Gastrocnemius medialis (tissue), 4 donors: Measurements from ENCODE around the gene SYMPK.

ENCODE experiments used
- POLR2A ChIP-seq, 2 donors: fragments of 450-650 bp; IDR thresholded peaks; one replicate each; pipeline ENCODE4 v1.6.1; 2017; ENCODE audit warnings: antibody characterized with exemption in 2 of 2, mild to moderate bottlenecking in 2 of 2, moderate library complexity in 2 of 2
- TF ChIP-seq, protein P1 (sequence below), 5 experiments: fragments of 450-650 bp in 3 of 5; fragments of 200-600 bp in 2 of 5; sonication (generic) in 2 of 5; IDR thresholded peaks in 4 of 5; conservative IDR thresholded peaks in 1 of 5; 1 replicate in 4 of 5; 2 replicates in 1 of 5; pipeline ENCODE4 v1.5.1; 2016 to 2019; ENCODE audit warnings: antibody characterized with exemption in 5 of 5, mild to moderate bottlenecking in 3 of 5, moderate library complexity in 3 of 5

DNA sequence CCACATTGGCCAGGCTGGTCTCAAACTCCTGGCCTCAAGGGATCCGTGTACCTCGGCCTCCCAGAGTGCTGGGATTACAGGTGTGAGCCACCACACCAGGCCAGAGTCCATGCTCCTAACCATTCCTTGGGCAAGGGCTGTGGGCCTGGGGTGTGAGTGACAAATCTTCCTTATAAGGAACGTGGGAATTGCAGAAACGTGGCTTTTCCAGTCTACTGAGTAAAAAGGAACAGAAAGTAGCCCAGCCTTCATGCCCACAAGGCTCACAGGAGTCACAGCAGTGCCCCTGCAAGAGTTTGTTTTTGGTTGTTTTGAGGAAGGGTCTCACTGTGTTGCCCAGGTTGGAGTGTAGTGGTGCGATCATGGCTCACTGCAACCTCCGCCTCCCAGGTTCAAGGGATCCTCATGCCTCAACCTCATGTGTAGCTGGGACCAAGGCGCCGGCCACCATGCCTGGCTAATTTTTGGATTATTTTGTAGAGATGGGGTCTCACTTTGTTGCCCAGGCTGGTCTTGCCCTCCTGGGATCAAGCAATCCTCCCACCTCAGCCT is 34.4 kb upstream of the SYMPK start:
- no peak for TF ChIP-seq POLR2A (IDR thresholded peaks at IDR 0.05)
- TF ChIP-seq, protein P1, sequence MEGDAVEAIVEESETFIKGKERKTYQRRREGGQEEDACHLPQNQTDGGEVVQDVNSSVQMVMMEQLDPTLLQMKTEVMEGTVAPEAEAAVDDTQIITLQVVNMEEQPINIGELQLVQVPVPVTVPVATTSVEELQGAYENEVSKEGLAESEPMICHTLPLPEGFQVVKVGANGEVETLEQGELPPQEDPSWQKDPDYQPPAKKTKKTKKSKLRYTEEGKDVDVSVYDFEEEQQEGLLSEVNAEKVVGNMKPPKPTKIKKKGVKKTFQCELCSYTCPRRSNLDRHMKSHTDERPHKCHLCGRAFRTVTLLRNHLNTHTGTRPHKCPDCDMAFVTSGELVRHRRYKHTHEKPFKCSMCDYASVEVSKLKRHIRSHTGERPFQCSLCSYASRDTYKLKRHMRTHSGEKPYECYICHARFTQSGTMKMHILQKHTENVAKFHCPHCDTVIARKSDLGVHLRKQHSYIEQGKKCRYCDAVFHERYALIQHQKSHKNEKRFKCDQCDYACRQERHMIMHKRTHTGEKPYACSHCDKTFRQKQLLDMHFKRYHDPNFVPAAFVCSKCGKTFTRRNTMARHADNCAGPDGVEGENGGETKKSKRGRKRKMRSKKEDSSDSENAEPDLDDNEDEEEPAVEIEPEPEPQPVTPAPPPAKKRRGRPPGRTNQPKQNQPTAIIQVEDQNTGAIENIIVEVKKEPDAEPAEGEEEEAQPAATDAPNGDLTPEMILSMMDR (IDR thresholded peaks at IDR 0.05 in 4 of 5, conservative IDR thresholded peaks at IDR 0.05 in 1 of 5): no peak
